ENCODE data around the gene PRKD2. TPM values are rescaled to one million over a fixed set of nuclear protein-coding genes. Genes with fewer than 3 reads are reported as not detected.
A peak's percentile ranks its signal among the peaks of the same experiment; 100 is the strongest.

PRKD2 gene
- total and polyA plus RNA-seq, 2 experiments from 2014 or later, result 53.8 to 68.0 TPM

- TF ChIP-seq REST (IDR thresholded peaks at IDR 0.05; ENCODE audit: unreplicated experiment) (no peak), ZNF114 (CRISPR knock-in tag; IDR thresholded peaks at IDR 0.05) (no peak), ETS1 (IDR thresholded peaks at IDR 0.05) (no peak), CTCF (conservative IDR thresholded peaks at IDR 0.05; ENCODE audit: low read depth in 2 of 2) (no peak), POLR2AphosphoS5 (IDR thresholded peaks at IDR 0.05; ENCODE audit: low read depth) (no peak), NANOG (IDR thresholded peaks at IDR 0.05; ENCODE audit: borderline replicate concordance) (no peak), EZH2phosphoT487 (IDR thresholded peaks at IDR 0.05; ENCODE audit: unreplicated experiment) (no peak), ZNF331 (CRISPR knock-in tag; IDR thresholded peaks at IDR 0.05; ENCODE audit: low read depth) (no peak)
Measured at GRCh38 chr19:46665072-46665471, 51.8 kb downstream of the PRKD2 start (continued).

- TF ChIP-seq POLR2AphosphoS5 (IDR thresholded peaks at IDR 0.05; ENCODE audit: low read depth) (no peak), CTCF (conservative IDR thresholded peaks at IDR 0.05; ENCODE audit: low read depth in 2 of 2) (peak; percentile 98 to 99)
- peak overlapping the region; percentile 42 for H3K4me3 ChIP-seq
- H3K27ac ChIP-seq (ENCODE audit: low read depth), result no peak overlapping the region
- no peaks in the 10 kb centered on the region; the same call in 1 of the 3 replicates for H3K9me3 Mint-ChIP-seq
- peak overlapping the region; percentile 76 for H3K4me3 Mint-ChIP-seq
- H3K4me2 ChIP-seq, result peak overlapping the region; percentile 74
- H2AFZ ChIP-seq, result no peak overlapping the region
- H4K20me1 ChIP-seq (replicated peaks; ENCODE audit: insufficient read depth), result no peaks in the 10 kb centered on the region
- no peaks in the 10 kb centered on the region for H3K36me3 ChIP-seq (ENCODE audit: insufficient read depth)
- no peaks in the 10 kb centered on the region for H3K9me2 ChIP-seq (ENCODE audit: insufficient read depth)
- peak; percentile 95 for DNase-seq (ENCODE audit: low spot score)
- peaks cover 26% of the 10 kb centered on the region for H3K27me3 Mint-ChIP-seq (ENCODE audit: insufficient read depth, low read depth, poor library complexity)
- no peaks in the 10 kb centered on the region for H3K79me2 ChIP-seq (replicated peaks; ENCODE audit: insufficient read depth)
- H3F3A ChIP-seq (replicated peaks; ENCODE audit: low read depth), result peaks cover 11% of the 10 kb centered on the region
- ATAC-seq, result peak; percentile 61
- H3K4me1 Mint-ChIP-seq, result peaks cover 21% of the 10 kb centered on the region
- H3K4me1 ChIP-seq (ENCODE audit: insufficient read depth), result peaks cover 19% of the 10 kb centered on the region
- H3K36me3 Mint-ChIP-seq (ENCODE audit: low read depth), result no peaks in the 10 kb centered on the region; the same call in 2 of the 3 replicates
- peaks cover 30% of the 10 kb centered on the region for H3K27me3 ChIP-seq (ENCODE audit: insufficient read depth)
- H3K27ac Mint-ChIP-seq, result peak overlapping the region; percentile 92
Measured at GRCh38 chr19:46661735-46662592, 55.0 kb downstream of the PRKD2 start.
